DND-41 (cell line): ENCODE data around the gene TSPAN9.

ENCODE experiments used
- ATAC-seq: fragments of 200-7000 bp; cut with Tn5 transposase; 3 replicates; pipeline ENCODE4 v1.9.1; 2021; ENCODE audit warnings: low read depth; ENCODE audit not compliant: insufficient read depth
- DNase-seq: peaks from one replicate; pipeline ENCODE4 v3.0.0-alpha.2; 2020
- H2AFZ ChIP-seq: 2 replicates; pipeline ENCODE4 v1.6.0; 2012; ENCODE audit warnings: low read depth, low read length
- H3K27ac ChIP-seq: 2 replicates; pipeline ENCODE4 v1.5.1; 2012; ENCODE audit warnings: low read length, inconsistent platforms
- H3K27me3 ChIP-seq: fragments of 200-600 bp; sonication (generic); 2 replicates; pipeline ENCODE4 v1.6.0; 2012; ENCODE audit warnings: low read length, mild to moderate bottlenecking, inconsistent platforms; ENCODE audit not compliant: insufficient read depth, poor library complexity
- H3K36me3 ChIP-seq: 2 replicates; pipeline ENCODE4 v1.5.1; 2012; ENCODE audit warnings: low read length, inconsistent platforms; ENCODE audit not compliant: insufficient read depth
- H3K4me1 ChIP-seq: 2 replicates; pipeline ENCODE4 v1.5.1; 2012; ENCODE audit warnings: mild to moderate bottlenecking, low read length; ENCODE audit not compliant: insufficient read depth
- H3K4me2 ChIP-seq: 2 replicates; pipeline ENCODE4 v1.6.0; 2012; ENCODE audit warnings: mild to moderate bottlenecking, moderate library complexity, low read length, inconsistent platforms; ENCODE audit not compliant: insufficient read depth
- H3K4me3 ChIP-seq, 2 experiments: fragments of 200-600 bp in 1 of 2; shearing (Covaris generic) in 1 of 2; 2 replicates each; pipeline ENCODE4 v1.5.1; 2012 to 2016; ENCODE audit warnings: inconsistent platforms in 2 of 2, low read length in 2 of 2, mild to moderate bottlenecking in 2 of 2, low read depth in 1 of 2, moderate library complexity in 1 of 2
- H3K79me2 ChIP-seq: 2 replicates; pipeline ENCODE4 v1.6.0; 2012; ENCODE audit warnings: low read length, inconsistent platforms; ENCODE audit not compliant: insufficient read depth
- H3K9ac ChIP-seq: 2 replicates; pipeline ENCODE4 v1.6.0; 2012; ENCODE audit warnings: low read depth, mild to moderate bottlenecking, inconsistent platforms, low read length, moderate library complexity
- H3K9me3 ChIP-seq: 2 replicates; pipeline ENCODE4 v1.5.1; 2012; ENCODE audit warnings: low read length, moderate library complexity, mild to moderate bottlenecking, inconsistent platforms; ENCODE audit not compliant: insufficient read depth, severe bottlenecking
- H4K20me1 ChIP-seq: 2 replicates; pipeline ENCODE4 v1.6.0; 2012; ENCODE audit warnings: low read length; ENCODE audit not compliant: insufficient read depth
- EZH2 ChIP-seq: IDR thresholded peaks from 3 replicates; pipeline ENCODE4 v1.6.1; 2012; ENCODE audit warnings: borderline replicate concordance, low read depth, mild to moderate bottlenecking, moderate library complexity, low read length, inconsistent platforms; ENCODE audit not compliant: severe bottlenecking
- TF ChIP-seq, protein P1 (sequence below): IDR thresholded peaks from 2 replicates; pipeline ENCODE4 v1.5.1; 2012; ENCODE audit warnings: borderline replicate concordance, low read length, moderate library complexity, mild to moderate bottlenecking; ENCODE audit not compliant: poor library complexity, severe bottlenecking; ENCODE audit errors: extremely low read depth

TSPAN9 gene

DNA sequence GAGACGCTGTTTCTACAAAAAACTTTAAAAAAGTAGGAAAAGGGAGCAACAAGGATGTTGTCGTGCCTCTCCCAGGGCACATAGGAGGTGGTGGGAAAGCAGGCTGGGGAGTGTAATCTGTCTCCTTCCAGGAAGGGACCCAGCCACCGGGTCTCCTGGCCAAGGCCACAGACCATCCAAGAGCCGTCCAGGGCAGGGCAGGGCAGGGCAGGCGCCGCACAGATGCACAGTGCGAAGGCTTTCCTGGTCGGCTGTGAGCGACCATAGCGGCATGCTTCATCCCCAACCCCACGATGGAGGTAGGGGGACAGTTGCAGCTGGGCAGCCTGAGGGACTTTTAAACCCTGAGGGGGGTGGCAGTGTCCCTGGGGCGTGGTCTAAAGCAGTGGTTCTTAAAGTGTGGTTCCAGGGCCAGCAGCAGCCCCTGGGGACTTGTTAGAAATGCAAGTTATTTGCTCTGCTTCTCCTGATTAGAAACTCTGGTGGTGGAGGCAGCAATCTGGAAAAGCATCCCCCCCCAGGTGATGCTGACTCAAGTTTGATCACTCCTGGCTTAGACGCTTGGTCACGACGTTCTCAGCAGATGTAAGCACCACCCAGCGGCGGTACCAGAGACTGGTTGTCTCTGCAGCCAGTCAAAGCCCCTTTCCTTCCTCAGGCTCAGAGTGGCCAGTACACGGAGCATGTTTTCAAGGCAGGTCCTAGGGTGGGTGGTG, 216.4 kb downstream of the TSPAN9 start:
- no peak for TF ChIP-seq EZH2
- TF ChIP-seq, protein P1, sequence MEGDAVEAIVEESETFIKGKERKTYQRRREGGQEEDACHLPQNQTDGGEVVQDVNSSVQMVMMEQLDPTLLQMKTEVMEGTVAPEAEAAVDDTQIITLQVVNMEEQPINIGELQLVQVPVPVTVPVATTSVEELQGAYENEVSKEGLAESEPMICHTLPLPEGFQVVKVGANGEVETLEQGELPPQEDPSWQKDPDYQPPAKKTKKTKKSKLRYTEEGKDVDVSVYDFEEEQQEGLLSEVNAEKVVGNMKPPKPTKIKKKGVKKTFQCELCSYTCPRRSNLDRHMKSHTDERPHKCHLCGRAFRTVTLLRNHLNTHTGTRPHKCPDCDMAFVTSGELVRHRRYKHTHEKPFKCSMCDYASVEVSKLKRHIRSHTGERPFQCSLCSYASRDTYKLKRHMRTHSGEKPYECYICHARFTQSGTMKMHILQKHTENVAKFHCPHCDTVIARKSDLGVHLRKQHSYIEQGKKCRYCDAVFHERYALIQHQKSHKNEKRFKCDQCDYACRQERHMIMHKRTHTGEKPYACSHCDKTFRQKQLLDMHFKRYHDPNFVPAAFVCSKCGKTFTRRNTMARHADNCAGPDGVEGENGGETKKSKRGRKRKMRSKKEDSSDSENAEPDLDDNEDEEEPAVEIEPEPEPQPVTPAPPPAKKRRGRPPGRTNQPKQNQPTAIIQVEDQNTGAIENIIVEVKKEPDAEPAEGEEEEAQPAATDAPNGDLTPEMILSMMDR: no peak
- H4K20me1 ChIP-seq: 0 out of 2 replicates have a peak, but pooled peaks cover 8% of the 10 kb centered on the region
- no peaks in the 10 kb centered on the region for H3K36me3 ChIP-seq
- no peaks in the 10 kb centered on the region for H3K79me2 ChIP-seq
- H3K27ac ChIP-seq: no peak overlapping the region
- peaks cover 11% of the 10 kb centered on the region for H3K27me3 ChIP-seq
- DNase-seq (no peak), ATAC-seq (no peak)
- no peak overlapping the region for H3K9ac ChIP-seq
- no peaks in the 10 kb centered on the region for H3K4me1 ChIP-seq
- no peak overlapping the region for H3K4me2 ChIP-seq
- no peak overlapping the region for H3K4me3 ChIP-seq
- no peaks in the 10 kb centered on the region for H3K9me3 ChIP-seq
- H2AFZ ChIP-seq: no peak overlapping the region

DNA sequence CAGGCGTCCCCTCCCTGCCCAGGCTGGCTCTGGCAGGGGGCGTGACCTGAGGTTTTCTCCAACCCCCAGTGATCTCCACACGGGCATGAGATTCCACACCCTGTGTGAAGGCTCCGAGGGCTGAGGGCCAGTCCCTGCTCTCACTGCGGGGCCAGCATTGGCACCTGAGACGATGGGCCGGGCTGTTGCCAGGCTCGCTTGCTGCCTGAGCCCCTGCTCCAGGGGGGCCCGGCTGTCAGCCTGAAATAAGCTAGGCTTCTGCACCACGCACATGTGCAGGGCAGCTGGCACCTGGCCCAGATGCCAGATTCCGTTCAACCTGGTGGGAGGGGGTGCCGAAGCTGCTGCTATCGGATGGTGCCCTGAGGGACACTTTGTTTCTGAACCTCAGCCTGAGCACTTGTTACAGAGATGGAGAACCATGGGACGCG, 217.3 kb downstream of the TSPAN9 start:
- Histone ChIP-seq H3K36me3 (no peaks in the 10 kb centered on the region), H3K27me3 (peaks cover 3% of the 10 kb centered on the region), H2AFZ (no peak overlapping the region), H3K79me2 (no peaks in the 10 kb centered on the region), H3K27ac (no peak overlapping the region), H3K4me1 (no peaks in the 10 kb centered on the region), H3K9me3 (no peaks in the 10 kb centered on the region), H3K4me2 (no peak overlapping the region), H3K9ac (no peak overlapping the region), H3K4me3 (no peak overlapping the region), H4K20me1 (peaks cover 8% of the 10 kb centered on the region; the same call in 1 of the 2 replicates)
- DNase-seq (no peak), ATAC-seq (no peak)
- TF ChIP-seq, protein P1: no peak
- TF ChIP-seq EZH2: no peak

DNA sequence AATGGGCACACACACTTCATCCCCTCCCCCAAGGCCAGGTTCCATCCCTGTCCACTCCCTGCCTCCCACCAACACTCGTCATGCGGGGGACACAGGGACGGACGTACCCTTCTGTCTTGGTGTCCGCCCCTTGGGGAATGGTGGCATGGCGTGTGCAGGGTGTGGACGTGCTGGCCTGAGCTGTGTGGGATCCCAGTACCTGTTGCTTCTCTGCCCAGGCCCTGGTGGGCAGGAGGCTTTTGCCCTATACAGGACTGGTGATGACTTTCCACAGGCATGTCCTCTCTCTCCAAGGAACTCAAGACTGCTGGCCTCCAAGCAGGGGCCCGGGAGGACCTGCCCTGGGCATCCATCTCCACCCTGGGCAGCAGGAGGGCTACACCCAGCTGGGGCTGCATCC, 218.0 kb downstream of the TSPAN9 start:
- Histone ChIP-seq H3K36me3 (no peaks in the 10 kb centered on the region), H3K27ac (no peak overlapping the region), H4K20me1 (peaks cover 13% of the 10 kb centered on the region; the same call in 1 of the 2 replicates), H3K9me3 (no peaks in the 10 kb centered on the region), H2AFZ (no peak overlapping the region), H3K4me1 (peaks cover 6% of the 10 kb centered on the region), H3K4me3 (no peak overlapping the region), H3K79me2 (no peaks in the 10 kb centered on the region), H3K27me3 (peaks cover 3% of the 10 kb centered on the region), H3K9ac (no peak overlapping the region), H3K4me2 (no peak overlapping the region)
- no peak for DNase-seq
- TF ChIP-seq EZH2: no peak
- TF ChIP-seq, protein P1: no peak
- no peak for ATAC-seq
